HG02943 (cell line): ENCODE data around the gene GRIK4.

Experiments
- ATAC-seq: cut with Tn5 transposase; IDR thresholded peaks from one replicate; pipeline ENCODE4 v1.9.1; 2021; ENCODE audit warnings: mild to moderate bottlenecking, low read depth, moderate library complexity; ENCODE audit not compliant: unreplicated experiment

GRIK4 gene

DNA sequence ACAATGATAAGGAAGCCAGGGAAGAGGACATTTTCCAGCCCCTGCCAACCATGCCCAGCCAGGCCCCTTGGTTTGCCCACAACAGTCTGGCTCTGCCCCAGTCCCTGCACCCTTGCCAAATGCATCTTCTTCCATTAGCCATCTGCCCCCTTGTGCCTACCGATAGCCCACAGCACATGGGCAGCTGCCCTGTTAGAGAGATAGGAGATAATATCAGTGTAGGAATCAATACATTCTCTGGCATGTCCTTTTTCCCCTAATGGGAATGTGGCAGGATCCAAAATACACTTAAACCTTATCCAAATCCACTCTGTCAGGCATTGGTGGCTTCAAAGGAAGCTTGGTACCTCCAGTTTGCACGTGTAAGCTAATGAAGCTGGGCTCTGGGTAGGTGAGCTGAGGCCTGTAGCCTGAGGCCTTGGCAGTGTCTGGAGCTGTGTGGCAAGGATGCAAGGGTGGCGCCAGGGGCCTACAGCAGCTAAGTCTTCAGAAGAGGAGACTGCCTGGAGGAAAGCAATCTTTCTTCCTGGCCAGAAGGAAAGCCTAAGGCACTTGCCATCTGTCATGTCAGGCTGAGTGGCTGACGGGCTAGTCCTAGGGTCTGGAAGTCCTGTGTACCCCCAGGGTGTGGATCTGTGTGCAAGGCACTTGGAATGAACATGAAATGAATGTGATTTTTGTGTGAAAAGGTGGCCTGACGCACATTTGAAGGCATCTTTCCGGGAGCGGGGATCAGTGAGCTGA, 348.2 kb downstream of the GRIK4 start:
- ATAC-seq: no peak

DNA sequence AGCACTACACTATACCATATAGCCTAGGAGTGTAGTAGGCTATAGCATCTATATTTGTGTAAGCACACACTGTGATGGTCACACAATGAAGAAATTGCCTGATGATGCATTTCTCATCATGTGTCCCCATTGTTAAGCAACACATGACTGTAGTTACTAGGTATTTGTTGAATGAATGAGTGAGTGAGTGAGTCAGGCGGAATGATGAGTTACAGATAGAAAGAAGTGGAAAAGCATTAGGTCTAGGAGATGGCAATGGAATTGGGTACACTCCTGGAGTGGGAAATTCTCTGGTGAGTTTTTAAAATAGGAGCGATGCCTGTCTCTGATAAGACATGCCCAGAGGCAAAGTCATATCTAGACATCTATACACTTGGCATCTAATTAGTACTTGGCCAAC, 351.8 kb downstream of the GRIK4 start:
- no peak for ATAC-seq

DNA sequence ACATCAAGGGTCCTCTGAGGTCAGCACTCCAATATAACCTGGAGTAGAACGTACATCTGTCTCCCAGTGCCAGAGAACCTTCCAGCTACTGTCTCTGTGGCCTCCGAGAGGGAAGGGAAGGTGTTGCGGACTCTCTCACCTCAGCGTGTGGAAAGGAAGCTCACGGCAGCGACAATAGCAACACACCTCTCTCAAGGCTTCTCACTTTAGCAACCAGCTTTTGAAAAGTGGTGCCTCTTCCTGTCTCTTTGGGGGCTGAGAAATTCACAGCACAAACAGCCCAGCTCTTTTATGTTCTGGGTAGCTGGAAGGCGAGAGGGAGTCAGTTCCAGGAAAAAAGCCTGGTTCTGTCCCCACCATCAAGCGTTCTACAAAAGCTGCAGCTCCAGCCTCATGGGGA, 355.5 kb downstream of the GRIK4 start:
- ATAC-seq: no peak

DNA sequence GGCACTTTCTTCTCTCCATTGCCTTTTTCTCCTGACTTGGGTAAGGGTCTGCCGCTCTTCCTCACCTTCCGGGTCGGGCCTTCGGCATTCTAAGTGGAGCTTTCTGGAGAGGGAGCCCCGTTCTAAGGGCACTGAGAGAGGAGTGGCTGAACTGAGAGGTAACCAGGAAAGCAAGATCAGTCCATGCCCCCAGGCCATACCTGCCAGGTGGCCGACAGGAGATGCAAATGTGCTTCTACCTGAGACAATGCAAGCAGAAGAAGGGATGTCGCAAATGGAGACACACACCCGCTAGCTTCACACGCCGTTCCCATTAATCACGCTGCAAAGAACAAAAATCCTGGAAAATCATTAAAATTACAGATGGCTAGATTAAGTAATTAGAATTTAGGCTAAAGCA, 356.0 kb downstream of the GRIK4 start:
- ATAC-seq: no peak

DNA sequence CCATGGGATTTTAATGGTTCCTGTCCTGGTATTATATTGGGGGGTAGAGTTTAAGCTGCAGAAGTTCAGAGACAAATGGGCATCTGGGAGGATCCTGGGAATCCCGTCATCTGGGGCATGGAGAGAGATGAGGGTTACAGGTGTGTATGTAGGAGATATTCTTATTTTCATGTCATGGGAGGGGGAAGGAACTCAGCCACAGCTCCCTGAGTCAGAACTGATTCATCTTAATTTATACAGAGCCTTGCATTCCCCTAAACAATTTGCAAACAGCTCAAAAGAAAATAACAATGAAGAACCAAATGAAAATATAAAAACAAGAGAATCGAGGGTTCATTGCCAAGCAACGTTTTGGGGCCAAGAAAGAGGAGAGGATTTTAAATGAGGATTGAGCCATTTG, 356.4 kb downstream of the GRIK4 start:
- ATAC-seq: no peak

DNA sequence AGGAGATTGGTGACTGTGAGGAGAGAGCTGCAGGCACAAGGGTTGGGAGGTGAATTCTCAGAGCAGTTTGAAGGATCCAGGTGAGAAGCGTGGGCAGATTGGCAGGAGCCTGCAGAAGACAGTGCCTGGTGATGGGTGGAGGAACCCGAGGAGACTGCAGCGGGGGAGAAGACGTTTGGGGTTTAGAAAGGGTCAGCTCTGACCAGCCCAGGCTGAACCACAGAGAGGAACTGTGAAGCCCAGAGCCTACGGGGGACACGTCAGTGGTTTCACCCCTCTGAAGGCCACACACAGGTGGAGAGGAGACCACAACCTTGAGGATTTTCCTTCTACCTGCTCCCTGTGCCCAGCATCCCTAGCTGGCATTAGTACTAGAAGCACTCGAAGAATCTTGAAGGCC, 357.5 kb downstream of the GRIK4 start:
- no peak for ATAC-seq

DNA sequence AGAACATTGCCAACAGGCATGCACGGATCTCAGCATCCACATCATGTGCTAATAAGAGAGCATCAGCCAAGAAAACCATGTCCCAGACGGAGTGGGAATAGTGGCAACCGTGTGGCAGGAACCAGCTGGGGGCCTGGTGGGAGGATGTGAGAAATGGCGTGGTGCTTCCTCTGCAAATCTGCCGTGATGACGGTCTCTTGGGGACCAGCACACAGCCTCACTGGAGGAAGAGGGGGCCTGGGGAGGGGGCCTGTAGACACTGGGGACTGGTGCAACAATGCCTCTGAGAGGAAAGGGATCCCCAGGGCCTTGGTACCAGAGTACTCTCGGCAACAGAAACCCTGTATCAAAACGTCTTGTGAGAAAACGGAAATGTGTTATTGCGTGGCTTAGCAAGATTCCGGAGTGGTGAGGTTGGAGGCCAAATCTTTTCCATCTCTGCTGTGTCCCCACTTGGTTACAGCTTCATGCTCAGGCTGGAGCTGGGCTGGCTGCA, 358.0 kb downstream of the GRIK4 start:
- no peak for ATAC-seq

DNA sequence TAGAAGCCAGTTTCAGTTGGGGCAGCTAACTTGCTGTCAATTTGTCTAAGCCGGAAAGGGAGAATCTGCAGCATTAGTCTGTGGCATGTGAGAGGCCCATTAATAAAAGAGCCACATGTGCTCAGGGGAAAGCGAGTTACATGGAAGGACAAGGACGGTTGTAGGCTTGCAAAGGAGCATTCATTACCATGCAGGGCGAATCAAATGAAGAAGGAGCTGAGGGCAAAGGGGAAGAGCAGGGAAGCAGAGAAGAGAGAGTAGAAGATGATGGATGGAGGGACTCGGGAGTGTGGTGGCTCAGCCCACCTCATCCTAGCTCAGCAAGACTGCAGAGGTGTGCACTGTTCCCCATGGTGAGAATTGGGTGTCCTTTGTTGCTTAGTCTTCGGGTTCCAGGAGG, 359.6 kb downstream of the GRIK4 start:
- ATAC-seq: no peak

DNA sequence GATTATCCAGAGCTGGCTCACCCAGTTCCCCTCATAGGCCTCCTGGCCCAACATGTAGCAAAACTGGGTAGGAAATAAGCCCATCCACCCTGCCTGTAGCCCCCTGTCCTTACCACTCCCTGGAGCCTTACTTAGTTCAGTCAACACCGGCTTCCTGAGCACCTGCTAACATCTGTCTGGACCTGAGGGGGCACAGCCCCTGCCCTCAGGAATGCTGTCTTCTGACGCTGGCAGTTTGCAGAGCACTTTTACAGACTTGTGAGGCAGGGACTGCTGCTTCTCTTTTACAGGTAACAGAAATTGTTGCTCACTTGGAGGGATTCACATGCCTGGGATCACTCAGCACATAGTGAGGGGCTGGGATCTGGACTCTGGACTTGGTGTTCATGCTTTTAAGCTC, 360.4 kb downstream of the GRIK4 start:
- no peak for ATAC-seq

DNA sequence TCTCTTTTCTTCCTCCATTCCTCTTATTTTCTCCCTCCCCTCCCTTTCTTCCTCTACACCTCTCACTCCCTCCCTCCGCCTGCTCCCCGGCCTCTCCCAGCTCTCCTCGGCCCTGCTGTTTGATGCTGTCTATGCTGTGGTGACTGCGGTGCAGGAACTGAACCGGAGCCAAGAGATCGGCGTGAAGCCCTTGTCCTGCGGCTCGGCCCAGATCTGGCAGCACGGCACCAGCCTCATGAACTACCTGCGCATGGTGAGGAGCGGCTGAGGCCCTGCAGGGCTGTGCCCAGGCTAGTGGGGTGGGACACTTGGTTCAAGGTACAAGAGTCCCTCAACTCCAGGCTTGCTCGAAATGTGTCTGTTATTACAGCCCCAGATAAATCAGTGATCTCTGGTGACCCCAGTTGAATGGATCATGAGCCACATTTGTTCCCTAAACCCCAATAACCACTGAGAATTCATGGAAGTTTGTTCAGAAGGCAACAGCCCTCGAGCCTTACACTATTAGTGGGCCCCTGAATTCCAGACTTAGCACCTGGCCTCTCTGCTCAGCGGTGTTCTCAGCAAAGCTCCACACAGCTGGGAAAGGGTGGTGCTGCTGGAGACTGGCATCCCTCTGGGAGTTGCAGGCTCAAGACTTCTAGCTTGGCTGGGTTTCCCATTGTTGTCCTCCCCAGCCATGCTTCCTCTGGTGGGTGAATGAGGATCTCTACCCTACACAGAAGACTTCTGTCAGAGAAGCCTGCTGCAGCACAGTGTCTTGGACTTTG, 362.6 kb downstream of the GRIK4 start:
- ATAC-seq: no peak

DNA sequence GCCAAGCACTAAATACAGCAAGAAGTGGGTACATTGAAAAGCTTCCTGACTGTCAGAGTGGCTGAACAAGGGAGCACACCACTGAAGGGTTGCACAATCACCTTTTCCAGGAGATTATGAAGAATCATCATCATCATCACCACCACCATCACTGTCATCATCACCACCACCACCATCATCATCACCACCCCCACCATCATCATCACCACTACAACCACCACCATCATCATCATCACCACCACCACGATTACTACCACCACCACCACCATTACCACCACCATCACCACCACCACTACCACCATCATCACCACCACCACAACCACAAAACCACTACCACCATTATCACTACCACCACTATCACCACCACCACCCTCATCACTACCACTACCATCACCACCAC, 364.4 kb downstream of the GRIK4 start:
- no peak for ATAC-seq

DNA sequence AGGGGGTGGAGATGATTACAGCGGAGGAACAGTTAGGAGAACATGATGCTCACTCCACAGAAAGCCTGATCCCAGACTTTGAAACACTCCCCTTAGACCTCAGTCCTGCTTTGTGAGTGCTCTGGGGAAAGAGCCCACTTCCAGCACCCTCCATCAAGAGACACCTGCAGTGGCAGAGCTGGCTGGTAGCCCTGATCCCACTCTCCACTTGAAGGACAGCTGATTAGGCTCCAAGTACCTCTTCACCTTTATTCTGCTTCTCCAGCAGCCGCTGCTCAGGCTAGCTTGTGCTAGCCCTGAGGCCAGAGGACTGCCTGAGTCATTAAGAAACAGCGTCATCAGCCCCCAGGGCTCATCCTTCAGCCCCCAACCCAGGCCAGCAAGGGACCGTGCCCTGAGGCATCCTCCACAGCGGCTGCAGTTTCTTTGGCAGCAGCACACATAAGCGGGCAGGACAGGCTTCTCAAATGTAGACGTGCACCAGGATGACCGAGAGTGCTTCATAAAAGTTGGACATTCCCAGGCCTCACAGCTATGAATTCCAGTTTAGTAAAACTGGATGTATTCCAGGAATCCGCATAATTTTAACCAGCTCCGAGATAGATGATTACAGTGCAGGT, 366.3 kb downstream of the GRIK4 start:
- ATAC-seq: no peak

DNA sequence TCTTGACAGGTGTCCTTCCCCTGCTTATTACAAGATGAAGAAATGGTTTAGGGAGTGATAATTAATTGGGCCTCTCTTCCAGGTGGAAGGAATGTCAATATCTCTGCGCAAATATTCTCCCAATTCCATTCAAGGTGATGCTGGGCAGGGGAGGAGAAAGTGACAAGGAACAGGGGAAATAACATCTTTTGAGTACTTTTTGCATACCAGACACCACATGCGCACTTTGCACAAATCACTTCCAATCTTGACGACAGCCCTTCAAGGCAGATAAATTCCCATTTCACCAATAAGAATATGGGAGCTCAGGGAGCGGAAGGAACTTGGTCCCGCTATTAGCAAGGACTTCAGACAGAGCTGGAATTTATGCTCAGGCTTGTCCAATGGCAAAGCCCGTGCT, 367.2 kb downstream of the GRIK4 start:
- ATAC-seq: no peak

DNA sequence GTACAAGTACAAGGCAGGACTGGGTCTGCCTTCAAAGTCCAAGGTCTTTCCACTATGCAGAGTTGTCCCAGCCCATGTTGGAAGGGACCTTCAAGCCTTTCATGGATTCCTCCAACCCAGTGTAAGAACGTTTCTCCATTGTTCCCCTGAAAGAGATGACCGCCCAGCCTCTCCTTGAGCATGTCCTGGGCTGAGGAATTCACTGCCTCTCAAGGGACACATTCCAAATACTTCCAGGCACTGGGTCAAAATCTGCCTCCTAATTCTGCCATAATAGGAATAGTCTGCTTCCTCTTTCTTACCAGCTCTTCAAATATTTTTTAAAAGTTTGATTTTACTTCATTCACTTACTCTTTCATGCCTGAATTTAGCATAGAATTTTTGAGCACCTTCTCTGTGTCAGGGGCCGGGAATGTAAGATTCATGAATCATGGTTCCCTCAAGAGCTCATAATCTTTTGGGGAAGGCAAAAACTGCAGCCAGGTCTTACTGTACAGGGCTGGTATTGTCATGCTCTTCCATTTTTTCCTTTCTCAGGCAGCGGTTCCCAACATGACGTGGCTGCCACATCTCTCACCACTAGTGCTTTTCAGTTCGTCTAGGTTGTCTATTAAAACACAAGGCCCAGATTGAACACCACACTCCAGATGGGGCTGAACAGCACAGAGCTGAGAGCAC, 369.1 kb downstream of the GRIK4 start:
- no peak for ATAC-seq

DNA sequence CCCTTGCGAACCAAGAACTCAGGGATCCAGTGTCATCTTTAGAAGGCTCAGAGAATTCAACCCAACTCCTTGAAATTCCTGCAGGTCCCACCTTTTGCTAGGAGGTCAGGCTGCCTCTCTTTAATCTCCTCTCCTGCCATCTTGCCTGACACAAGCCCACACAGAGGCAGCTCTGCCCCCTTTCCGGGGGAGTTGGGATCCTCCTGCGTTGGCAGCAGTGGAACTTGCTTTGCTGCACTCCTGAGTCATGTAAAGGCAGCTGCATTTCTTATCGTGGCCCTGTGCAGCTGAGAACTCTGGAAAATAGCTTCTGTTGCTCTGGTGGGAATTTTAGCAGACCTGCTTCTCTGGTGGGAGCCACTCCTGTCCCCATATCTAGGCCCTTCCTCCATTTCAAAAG, 370.0 kb downstream of the GRIK4 start:
- no peak for ATAC-seq

DNA sequence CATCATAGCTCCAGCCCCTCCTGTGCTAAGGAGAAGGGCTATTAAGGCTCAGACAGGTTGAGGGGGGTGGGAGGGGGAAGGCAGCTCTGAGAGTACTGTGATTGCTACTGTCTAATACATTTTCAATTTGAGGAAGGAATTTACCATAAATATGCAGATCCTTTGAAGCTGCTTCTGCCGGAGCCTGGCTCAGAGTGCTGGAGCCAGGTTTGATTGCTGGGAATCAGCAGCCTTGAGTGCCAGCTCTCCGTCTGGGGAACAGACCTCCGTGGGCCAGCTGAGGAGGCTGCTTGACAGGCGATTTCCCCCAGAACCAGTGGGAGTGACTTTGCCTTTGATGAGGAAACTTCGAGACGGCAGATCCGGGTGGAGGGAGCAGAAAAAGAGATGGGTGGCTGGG, 370.6 kb downstream of the GRIK4 start:
- no peak for ATAC-seq

DNA sequence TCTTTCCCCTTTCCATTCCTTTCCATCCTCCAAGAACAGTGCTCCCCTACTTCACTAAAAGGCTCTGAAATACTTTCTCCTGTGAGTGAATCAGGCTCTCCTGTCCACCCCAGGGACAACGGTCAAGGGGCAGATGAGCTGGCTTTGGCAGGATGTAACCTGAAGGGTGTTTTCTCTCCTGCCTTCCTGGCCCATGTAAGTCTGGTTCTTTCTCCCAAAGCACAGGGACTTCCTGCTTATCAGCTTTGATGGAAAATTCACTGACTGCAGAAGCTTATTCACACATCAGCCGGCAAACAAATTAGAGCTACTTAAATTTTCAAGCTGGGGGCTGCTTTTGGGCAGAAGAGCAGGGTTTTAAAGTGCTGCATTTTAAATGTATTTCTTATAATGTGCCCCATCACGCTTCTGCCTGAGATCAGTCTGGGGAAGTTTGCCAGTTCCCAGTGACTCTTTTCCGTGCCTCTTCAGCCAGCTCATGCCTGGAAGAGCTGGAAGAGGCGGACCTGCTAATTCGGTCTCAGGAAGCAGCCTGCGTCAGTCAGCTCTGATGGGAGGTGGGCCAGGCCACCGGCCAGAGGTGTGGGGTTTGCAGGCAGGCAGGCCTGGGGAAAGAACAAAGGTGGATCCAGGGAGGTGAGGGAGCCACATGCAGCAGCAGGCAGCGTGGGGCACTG, 372.0 kb downstream of the GRIK4 start:
- ATAC-seq: no peak

DNA sequence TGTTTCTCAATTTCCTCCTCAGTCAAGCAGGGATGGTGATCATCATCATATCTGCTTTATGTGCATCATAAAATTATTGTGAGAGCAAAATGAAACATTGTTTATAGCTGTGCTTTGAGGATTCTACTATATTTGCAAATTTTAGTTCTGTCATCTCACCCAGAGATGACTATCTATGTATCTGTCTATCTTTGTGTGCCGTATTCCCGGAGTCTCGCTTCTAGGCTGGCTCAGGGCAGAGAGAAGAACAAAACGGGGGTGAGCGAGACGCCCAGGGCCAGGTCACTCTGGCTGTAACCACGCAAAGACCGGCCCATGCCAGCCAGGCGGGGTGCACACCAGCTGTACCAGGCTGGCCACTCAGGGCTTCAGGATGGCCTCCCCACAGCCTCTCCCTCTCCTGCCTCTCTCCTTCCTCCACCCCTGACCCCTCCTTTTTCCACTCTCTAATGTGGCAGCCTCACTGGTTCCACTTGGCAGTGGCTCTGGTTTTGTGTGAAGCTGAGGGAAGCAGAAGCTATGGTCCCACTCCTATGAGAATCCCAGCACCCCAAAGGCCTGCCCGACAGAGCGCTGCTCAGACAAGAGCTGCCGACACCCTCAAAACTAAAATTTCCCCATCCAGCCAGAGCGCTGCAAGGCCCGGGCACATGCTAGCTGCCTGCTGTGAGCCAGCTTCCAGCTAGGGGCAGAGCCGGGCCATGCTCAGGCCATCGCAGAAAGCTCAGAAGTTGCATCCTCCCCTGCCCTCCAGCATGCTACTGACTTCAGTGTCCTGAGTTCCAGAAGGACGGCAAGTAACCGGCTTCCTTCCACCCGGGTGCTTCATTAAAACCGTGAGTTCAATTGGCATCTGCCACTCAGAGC, 372.8 kb downstream of the GRIK4 start:
- ATAC-seq: no peak

DNA sequence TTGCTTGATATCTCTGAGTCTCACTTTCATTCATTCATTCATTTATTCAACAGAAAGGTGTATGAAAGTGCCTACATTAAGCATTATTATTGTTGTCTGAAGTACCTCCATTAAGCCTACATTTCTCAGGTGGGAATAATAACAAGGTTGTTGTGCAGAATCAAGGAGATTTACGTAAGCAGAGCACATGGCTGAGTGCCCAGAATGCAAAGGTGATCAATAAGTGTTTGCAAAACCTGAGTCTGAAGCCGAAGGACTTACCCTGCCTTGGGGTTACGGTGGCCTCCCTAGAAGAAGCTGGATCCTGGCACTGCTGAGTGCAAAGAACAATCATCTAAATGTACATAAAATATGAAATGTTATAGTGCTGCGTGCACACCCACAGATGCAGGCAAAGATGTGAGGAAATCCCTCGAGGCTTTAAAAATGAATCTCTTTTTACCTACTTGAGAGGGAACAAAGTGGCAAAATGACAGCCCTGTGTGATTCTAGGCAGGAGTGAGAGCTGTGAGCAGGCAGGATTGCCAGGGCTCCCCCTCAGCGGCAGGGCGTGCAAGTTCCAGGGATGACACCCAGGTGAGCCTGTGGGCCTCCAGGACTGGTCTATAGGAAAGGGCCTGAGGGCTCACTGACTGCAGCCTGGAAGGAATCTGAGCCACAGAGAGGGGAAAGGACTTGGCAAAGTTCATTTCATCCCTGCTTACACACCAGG, 379.2 kb downstream of the GRIK4 start:
- no peak for ATAC-seq
